GM12892 (cell line): ENCODE results near the gene UNC45A. TPM values are rescaled to one million over a fixed set of nuclear protein-coding genes. Genes with fewer than 3 reads are reported as not detected.

Experiments used
- DNase-seq: peaks from one replicate; pipeline ENCODE4 v3.0.0; 2011; ENCODE audit not compliant: insufficient read length
- FAIRE-seq: peaks from 2 replicates; lab custom pipeline; 2011; peaks lifted over from hg19 to GRCh38; lab: Jason Lieb, UNC
- POLR2A ChIP-seq: IDR thresholded peaks from 2 replicates; pipeline ENCODE4 v1.6.1; 2011; ENCODE audit warnings: low read depth, low read length, control low read depth
- POLR2AphosphoS5 ChIP-seq: IDR thresholded peaks from 2 replicates; pipeline ENCODE4 v1.6.1; 2011; ENCODE audit warnings: low read depth, low read length, control low read depth
- TAF1 ChIP-seq: IDR thresholded peaks from 2 replicates; pipeline ENCODE4 v1.6.1; 2011; ENCODE audit warnings: low read depth, mild to moderate bottlenecking, control low read depth, low read length, borderline replicate concordance
- polyA plus RNA-seq: library from polyadenylated mRNA; unstranded; fragments of >200 nt; gene quantifications from one replicate; pipeline ENCODE4 v1.2.1, GENCODE V29; 2012; ENCODE audit warnings: missing spikeins, inconsistent platforms; ENCODE audit not compliant: missing spikeins

The UNC45A gene
- polyA plus RNA-seq, result 33.9 TPM

GRCh38 chr15:90934949-90935751 lies at the start of gene UNC45A:
TSS of gene UNC45A (plus strand) at chr15:90935285. CDS start at chr15:90935325, 40 bp downstream.
- peak; percentile 90 for FAIRE-seq
- DNase-seq, result peak; percentile 96
- 0 out of 2 replicates have a peak, but pooled peaks have one; percentile 36 for TF ChIP-seq TAF1
- peak; percentile 9; the same call in 1 of the 2 replicates for TF ChIP-seq POLR2A
- TF ChIP-seq POLR2AphosphoS5, result no peak

GRCh38 chr15:90885432-90886290 lies 49.4 kb upstream of the UNC45A start:
- TF ChIP-seq POLR2A (no peak), TAF1 (no peak), POLR2AphosphoS5 (no peak)
- FAIRE-seq, result peak; percentile 93

DNA sequence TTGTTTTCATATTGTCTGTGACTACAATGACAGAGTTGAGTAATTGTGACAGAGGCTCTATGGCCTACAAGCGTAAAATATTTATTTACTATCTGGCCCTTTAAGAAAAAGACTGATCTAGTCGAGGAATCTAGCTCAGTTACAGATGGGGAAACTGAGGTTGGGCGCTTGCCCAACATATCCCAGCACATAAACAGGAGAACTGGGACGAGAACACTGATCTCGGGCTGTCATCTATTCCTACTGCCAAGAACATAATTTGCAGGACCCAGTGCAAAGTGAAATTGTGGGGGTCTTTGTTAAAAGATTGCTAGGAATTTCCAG lies 48.8 kb upstream of the UNC45A start:
- FAIRE-seq (no peak), DNase-seq (no peak)
- TF ChIP-seq POLR2A, result no peak
- no peak for TF ChIP-seq TAF1
- TF ChIP-seq POLR2AphosphoS5, result no peak

More at GRCh38 chr15:90885432-90886290, 49.4 kb upstream of the UNC45A start:
- DNase-seq, result no peak

DNA sequence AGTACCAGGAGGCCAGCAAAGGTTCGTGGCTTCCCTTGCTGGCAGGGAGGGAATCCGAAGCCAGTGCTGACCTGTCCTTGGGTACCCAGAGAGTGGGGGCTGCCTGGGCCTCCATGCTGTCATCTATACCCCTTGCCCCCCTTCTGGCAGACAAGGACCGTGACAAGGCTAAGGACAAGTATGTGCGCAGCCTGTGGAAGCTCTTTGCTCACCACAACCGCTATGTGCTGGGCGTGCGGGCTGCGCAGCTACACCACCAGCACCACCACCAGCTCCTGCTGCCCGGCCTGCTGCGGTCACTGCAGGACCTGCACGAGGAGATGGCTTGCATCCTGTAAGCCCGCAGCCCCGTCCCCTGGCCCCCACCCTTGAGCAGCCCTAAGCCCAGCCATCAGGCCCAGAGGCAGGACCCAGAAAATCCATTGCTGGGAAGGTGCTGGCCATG lies 48.0 kb upstream of the UNC45A start:
- DNase-seq (no peak), FAIRE-seq (no peak)
- TF ChIP-seq POLR2AphosphoS5 (no peak), POLR2A (no peak)

- FAIRE-seq, result no peak
- DNase-seq, result no peak
- no peak for TF ChIP-seq POLR2AphosphoS5
- TF ChIP-seq TAF1, result no peak
Observed at GRCh38 chr15:90889313-90889730, 45.8 kb upstream of the UNC45A start.

GRCh38 chr15:90889736-90890456 lies 45.2 kb upstream of the UNC45A start:
- TF ChIP-seq POLR2A (no peak), POLR2AphosphoS5 (no peak), TAF1 (no peak)
- FAIRE-seq, result no peak
- DNase-seq, result no peak

DNA sequence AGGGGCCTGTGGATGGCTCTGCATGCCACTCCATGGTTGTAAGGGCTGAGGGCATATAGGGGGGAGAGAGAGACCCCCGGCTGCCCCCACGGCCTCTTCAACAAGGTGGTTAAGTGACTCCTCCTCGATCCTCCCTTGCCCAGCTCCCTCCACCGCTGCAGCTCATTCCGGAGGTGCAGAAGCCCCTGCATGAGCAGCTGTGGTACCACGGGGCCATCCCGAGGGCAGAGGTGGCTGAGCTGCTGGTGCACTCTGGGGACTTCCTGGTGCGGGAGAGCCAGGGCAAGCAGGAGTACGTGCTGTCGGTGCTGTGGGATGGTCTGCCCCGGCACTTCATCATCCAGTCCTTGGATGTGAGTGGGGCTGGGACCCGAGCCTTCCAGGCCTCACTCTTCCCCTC lies 44.2 kb upstream of the UNC45A start:
- TF ChIP-seq TAF1 (no peak), POLR2A (no peak), POLR2AphosphoS5 (no peak)
- FAIRE-seq, result no peak
- no peak for DNase-seq

GRCh38 chr15:90891346-90891949 lies 43.6 kb upstream of the UNC45A start:
- DNase-seq, result no peak
- no peak for TF ChIP-seq TAF1
- TF ChIP-seq POLR2A, result no peak
- TF ChIP-seq POLR2AphosphoS5, result no peak
- no peak for FAIRE-seq

- no peak for FAIRE-seq
- no peak for DNase-seq
- no peak for TF ChIP-seq POLR2AphosphoS5
- TF ChIP-seq POLR2A, result no peak
Observed at GRCh38 chr15:90892023-90892422, 43.1 kb upstream of the UNC45A start.

GRCh38 chr15:90892498-90893174 lies 42.4 kb upstream of the UNC45A start:
- no peak for FAIRE-seq
- TF ChIP-seq TAF1, result no peak
- no peak for TF ChIP-seq POLR2A
- TF ChIP-seq POLR2AphosphoS5, result no peak
- no peak for DNase-seq
